Renal pelvis (tissue), 4 donors: ENCODE data around the gene IFNAR1. TPM values are rescaled to one million over a fixed set of nuclear protein-coding genes. Genes with fewer than 3 reads are reported as not detected.
"Not testable (repeated sequence)": the region's sequence is repeated elsewhere in the genome, so short reads cannot be mapped to it uniquely, and the experiment has no call there.

Experiments
- DNase-seq: peaks from one replicate; pipeline ENCODE4 v3.0.0-alpha.2; 2013
- polyA plus RNA-seq, 3 donors: library from polyadenylated mRNA; unstranded; fragments of 120-200 nt; gene quantifications; one replicate each; pipeline ENCODE4 v1.2.1, GENCODE V29; 2013; ENCODE audit not compliant: insufficient read length in 3 of 3

The IFNAR1 gene
- polyA plus RNA-seq, 3 donors = 28.9 to 38.3 (median 36.5) TPM

DNA sequence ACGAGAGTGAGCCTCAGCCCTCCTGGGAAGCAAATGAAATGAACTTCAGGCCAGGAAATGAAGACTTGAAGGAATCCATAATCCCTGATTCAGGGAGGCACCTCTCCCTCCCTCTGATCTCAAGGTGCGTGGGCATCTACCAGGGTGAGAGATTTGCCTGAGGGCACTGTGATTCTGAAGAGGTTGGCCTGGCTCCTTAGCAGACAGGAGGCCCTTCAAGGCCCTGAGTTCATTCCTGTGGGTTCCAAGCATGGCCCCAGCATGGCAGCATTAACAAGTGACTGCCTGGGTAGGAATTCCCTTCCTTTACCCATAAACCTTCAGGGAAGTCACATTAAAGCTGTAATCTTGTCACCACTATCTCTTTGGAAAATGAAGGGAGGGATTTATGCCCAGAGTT lies 48.7 kb downstream of the IFNAR1 start:
- no peak for DNase-seq

- DNase-seq = no peak
Measured at GRCh38 chr21:33374080-33374449, 49.3 kb downstream of the IFNAR1 start.

DNA sequence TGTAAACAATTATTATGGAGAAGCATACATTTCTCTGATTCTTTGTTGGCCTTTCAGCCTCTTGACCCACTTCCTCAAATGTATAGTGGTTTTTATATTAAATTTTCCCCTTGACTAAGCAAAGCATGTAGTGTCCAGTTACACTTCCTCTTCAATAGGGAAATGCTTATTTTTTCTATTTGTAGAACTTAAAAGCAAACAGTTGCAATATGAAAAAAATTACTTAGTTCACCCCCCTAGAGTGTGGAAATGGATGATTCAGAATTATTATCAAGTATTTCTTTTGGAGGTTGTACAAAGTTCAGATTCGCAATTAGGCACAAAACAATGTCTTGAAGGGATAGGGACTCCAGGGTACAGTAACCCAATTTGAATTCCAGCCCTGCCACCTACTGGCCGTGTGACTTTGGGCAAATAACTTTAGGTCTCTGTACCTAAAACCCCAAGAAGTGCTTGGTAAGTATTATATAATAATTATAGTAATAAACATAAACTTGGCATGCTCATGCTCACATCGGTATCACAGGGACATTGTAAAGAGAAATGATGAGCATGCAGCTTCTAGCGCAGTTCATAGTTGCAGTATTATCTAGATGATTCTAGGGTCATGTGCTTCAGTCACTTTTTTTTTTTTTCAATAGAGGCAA lies 49.8 kb downstream of the IFNAR1 start:
- DNase-seq = no peak

DNA sequence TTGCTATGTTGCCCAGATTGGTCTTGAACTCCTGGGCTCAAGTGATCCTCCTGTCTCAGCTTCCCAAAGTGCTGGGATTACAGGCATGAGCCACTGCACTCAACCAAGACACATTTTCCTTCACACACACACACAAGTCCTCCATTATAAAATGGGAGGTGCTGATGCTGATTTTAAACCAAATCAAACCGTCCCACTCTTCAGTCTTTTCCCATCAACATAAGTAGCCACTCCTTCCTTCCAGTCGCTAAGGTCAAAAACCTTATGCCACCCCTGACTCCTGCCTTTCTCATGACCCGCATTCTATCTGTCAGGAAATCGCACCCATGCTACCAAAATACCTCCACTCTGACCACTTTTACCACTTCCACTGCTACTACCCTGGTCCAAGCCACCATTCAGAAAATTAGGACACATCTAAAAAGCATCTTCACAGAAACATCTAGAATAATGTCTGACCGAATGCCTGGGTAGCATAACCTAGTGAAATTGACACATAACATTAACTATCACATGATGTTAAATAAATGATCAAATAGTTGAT lies 50.4 kb downstream of the IFNAR1 start:
- DNase-seq = no peak

GRCh38 chr21:33377221-33377920 lies 52.6 kb downstream of the IFNAR1 start:
- no peak for DNase-seq

DNA sequence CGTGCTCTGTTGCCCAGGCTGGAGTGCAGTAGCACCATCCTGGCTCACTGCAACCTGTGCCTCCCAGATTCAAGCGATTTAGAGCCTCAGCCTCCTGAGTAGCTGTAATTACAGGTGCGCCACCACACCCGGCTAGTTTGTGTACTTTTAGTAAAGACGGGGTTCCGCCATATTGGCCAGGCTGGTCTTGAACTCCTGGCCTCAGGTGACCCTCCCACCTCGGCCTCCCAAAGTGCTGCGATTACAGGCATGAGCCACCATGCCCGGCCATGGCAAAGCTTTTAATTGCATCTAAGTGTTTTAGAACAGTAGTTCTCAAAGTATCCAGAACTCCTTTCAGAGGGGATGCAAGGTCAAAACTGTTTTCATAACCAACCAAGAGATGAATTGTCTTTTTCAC lies 53.3 kb downstream of the IFNAR1 start:
- DNase-seq = no peak

GRCh38 chr21:33379934-33380333 lies 55.2 kb downstream of the IFNAR1 start:
- not testable (repeated sequence) for DNase-seq

- no peak for DNase-seq
Measured at GRCh38 chr21:33380483-33380998, 55.8 kb downstream of the IFNAR1 start.

DNA sequence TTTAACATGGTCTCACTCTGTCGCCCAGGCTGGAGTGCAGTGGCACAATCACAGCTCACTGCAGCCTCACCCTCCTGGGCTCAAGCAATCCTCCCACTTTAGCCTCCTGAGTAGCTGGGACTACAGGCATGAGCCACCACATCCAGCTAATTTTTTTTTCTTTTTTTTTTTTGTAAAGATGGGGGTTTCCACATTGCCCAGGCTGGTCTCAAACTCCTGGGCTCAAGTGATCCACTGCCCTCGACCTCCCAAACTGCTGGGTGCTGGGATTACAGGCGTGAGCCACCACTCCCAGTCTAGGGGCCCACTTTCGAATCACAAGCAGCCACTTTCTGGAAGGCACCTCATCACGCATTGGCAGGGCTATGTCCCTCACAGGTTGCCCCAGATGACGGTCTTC lies 56.6 kb downstream of the IFNAR1 start:
- not testable (repeated sequence) for DNase-seq

- no peak for DNase-seq
Measured at GRCh38 chr21:33383056-33383888, 58.5 kb downstream of the IFNAR1 start.

GRCh38 chr21:33384841-33385331 lies 60.1 kb downstream of the IFNAR1 start:
- DNase-seq = no peak

- DNase-seq = no peak
Measured at GRCh38 chr21:33386222-33386784, 61.5 kb downstream of the IFNAR1 start.

GRCh38 chr21:33387294-33387693 lies 62.5 kb downstream of the IFNAR1 start:
- DNase-seq = no peak

GRCh38 chr21:33388188-33388587 lies 63.4 kb downstream of the IFNAR1 start:
- DNase-seq = no peak

GRCh38 chr21:33390479-33390878 lies 65.7 kb downstream of the IFNAR1 start:
- no peak for DNase-seq

GRCh38 chr21:33391656-33392055 lies 66.9 kb downstream of the IFNAR1 start:
- DNase-seq = no peak

- no peak for DNase-seq
Measured at GRCh38 chr21:33392284-33392985, 67.7 kb downstream of the IFNAR1 start.

DNA sequence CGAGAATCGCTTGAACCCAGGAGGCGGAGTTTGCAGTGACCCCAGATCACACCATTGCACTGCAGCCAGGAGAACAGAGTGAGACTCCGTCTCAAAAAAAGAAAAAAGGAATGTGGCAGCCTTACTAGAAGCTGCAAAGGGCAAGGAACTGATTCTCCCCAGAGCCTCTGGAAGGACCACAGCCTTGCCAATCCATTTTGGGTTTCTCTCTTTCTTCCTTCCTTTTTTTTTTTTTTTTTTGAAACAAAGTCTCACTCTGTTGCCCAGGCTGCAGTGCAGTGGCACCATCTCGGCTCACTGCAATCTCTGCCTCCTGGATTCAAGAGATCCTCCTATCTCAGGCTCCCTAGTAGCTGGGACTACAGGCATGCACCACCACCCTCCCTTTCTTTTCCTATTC lies 68.6 kb downstream of the IFNAR1 start:
- no peak for DNase-seq

DNA sequence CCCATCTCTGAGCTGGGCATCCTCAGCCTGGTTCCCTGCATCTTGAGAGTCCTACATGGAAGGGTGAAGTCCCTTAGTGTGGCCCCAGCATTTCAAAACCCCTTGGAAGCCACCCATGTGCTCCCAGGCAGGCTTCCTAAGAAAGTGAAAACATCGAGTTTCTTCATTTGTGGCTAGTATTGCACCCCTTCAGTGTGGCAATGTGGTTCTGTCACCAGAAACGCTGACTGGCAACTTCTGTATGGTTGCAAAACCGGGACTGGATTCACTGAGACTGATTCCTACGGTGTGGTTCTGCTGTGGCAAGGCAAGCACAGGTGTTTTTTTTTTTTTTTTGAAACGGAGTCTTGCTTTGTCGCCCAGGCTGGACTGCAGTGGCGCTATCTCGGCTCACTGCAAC lies 69.5 kb downstream of the IFNAR1 start:
- DNase-seq = no peak

GRCh38 chr21:33395891-33396331 lies 71.1 kb downstream of the IFNAR1 start:
- DNase-seq = no peak

GRCh38 chr21:33396436-33396835 lies 71.7 kb downstream of the IFNAR1 start:
- DNase-seq = no peak
